ENCODE data around the gene SRP68. TPM values are rescaled to one million over a fixed set of nuclear protein-coding genes. Genes with fewer than 3 reads are reported as not detected.

SRP68 gene
- total RNA-seq, 2 donors from 2014 or later, result 35.2 to 43.9 TPM

DNA sequence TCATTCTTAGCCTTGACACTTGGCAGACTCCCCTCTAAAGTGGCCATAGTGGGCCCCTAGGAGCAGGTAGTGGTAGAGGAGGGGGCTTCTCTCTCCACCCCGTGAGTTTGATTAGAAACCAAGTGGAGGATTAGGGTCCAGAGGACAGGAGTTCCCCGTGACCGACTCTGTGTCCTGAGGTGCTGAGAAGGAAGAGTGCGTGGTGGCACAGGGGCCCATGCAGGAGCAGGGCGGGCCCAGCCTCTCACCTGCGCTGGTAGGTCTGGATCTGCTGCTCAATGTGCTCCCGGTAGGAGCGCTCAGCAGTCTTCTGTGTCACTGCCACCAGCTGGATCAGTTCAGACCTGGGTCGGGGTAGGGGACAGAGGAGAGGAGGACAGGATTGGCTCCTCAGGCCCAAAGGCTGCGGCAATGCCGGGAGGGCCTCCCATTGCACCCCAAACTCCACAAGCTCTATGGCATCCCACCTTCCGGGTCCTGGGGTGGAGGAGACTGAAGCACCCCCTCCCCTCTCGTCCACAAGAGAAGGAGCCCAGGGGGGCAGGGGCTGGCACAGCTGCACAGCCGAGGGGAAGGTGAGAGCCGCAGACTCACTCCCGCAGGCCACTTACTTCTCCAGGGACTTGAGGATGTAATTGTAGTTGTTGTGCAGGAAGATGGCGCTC lies 12.9 kb upstream of the SRP68 start:
- H3K27ac ChIP-seq, result no peak overlapping the region

GRCh38 chr17:76083536-76084182 lies 11.3 kb upstream of the SRP68 start:
- no peak for DNase-seq (ENCODE audit: low spot score)
- Histone ChIP-seq H3K9me3 (no peaks in the 10 kb centered on the region), H3K27ac (no peak overlapping the region), H3K27me3 (peaks cover 0 to 4% of the 10 kb centered on the region in 2 donors), H3K36me3 (peaks cover 54% of the 10 kb centered on the region), H3K4me3 (no peak overlapping the region), H3K4me1 (peaks cover 0 to 17% of the 10 kb centered on the region in 2 donors)
- TF ChIP-seq, protein P1, sequence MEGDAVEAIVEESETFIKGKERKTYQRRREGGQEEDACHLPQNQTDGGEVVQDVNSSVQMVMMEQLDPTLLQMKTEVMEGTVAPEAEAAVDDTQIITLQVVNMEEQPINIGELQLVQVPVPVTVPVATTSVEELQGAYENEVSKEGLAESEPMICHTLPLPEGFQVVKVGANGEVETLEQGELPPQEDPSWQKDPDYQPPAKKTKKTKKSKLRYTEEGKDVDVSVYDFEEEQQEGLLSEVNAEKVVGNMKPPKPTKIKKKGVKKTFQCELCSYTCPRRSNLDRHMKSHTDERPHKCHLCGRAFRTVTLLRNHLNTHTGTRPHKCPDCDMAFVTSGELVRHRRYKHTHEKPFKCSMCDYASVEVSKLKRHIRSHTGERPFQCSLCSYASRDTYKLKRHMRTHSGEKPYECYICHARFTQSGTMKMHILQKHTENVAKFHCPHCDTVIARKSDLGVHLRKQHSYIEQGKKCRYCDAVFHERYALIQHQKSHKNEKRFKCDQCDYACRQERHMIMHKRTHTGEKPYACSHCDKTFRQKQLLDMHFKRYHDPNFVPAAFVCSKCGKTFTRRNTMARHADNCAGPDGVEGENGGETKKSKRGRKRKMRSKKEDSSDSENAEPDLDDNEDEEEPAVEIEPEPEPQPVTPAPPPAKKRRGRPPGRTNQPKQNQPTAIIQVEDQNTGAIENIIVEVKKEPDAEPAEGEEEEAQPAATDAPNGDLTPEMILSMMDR (IDR thresholded peaks at IDR 0.05), result no peak

More for the DNA sequence above, 12.9 kb upstream of the SRP68 start:
- H3K4me1 ChIP-seq, result peaks cover 0 to 14% of the 10 kb centered on the region in 2 donors
- DNase-seq (ENCODE audit: low spot score), result no peak
- no peaks in the 10 kb centered on the region for H3K9me3 ChIP-seq
- peaks cover 69% of the 10 kb centered on the region for H3K36me3 ChIP-seq
- H3K27me3 ChIP-seq, result no peaks in the 10 kb centered on the region
- H3K4me3 ChIP-seq, result no peak overlapping the region
- TF ChIP-seq, protein P1 (IDR thresholded peaks at IDR 0.05), result no peak

DNA sequence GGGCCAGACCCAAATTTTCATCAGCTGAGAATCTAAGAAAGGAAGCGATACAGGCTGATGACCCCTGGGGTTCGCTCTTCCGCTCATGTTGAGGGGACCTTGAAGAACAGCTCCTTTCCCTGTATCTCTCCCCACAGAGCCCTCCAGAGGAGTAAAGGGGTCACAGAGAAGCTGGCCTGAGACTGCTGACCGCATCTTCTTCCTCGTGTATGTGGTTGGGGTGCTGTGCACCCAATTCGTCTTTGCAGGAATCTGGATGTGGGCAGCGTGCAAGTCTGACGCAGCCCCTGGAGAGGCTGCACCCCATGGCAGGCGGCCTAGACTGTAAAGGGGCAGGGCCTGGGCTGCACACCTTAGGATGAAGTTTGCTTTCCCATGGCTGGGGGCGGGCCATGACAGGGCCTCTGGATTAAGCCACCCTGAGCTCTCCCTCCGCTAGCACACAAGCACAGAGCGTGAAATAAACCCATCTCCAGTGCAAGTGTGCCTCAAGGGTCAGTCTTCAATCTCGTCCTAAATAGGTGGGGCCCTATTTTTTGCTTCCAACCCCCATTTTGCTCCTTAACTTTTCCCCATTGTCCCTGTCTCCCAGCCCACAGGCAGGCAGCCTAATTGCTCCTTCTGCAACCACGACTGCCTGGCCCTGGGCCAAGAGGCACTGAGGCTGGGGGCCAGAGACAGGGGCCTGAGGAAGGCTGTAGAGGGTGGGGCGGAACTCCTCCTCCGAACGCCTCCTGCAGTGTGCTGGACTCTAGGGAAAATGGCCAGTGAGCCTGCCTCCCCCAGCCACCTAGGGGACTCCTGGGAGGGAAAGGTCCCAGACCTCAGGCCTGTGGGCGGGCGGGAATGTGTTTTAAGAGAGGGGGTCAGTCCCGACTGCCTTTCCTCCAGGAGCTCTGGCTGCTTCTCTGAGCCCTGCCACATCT lies 10.3 kb upstream of the SRP68 start:
- H3K27ac ChIP-seq, result no peak overlapping the region
- TF ChIP-seq, protein P1 (IDR thresholded peaks at IDR 0.05), result no peak
- peaks cover 0 to 8% of the 10 kb centered on the region in 2 donors for H3K27me3 ChIP-seq
- H3K9me3 ChIP-seq, result no peaks in the 10 kb centered on the region
- H3K4me3 ChIP-seq, result no peak overlapping the region
- H3K4me1 ChIP-seq, result peaks cover 0 to 17% of the 10 kb centered on the region in 2 donors
- DNase-seq (ENCODE audit: low spot score), result no peak
- peaks cover 44% of the 10 kb centered on the region for H3K36me3 ChIP-seq

DNA sequence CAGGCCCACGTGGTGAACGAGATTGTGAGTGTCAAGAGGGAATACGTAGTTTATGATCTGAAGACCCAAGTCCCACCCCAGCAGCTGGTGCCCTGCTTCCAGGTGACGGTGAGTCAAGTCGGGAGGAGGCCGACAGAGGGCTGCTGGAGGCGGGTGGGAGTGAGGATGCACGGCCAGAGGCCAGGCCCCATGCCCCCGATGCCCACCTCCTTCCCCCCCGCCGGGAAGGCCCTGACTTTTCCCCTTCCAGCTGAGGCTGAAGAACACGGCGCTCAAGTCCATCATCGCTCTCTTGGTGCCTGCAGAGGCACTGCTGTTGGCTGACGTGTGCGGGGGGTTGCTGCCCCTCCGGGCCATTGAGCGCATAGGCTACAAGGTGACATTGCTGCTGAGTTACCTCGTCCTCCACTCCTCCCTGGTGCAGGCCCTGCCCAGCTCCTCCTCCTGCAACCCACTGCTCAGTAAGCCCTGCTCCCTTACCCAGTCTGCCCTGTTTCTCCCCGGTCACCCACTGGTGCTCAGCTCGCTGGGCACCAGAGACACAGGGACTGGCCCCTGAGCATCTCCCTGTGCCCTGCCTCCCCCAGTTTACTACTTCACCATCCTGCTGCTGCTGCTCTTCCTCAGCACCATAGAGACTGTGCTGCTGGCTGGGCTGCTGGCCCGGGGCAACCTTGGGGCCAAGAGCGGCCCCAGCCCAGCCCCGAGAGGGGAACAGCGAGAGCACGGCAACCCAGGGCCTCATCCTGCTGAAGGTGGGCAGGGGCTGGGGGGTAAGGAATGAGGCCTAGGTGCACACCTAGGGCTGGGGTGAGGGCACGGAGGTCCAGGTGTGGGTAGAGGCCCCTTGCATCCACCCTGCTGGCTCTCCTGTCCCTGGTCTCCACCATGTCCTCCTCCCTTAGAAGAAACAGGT lies 9.2 kb upstream of the SRP68 start:
- TF ChIP-seq, protein P1 (IDR thresholded peaks at IDR 0.05), result no peak

GRCh38 chr17:76080768-76081287 lies 8.5 kb upstream of the SRP68 start:
- H3K36me3 ChIP-seq, result peaks cover 27% of the 10 kb centered on the region
- H3K27me3 ChIP-seq, result peaks cover 14 to 25% of the 10 kb centered on the region in 2 donors
- no peak for DNase-seq (ENCODE audit: low spot score)
- no peaks in the 10 kb centered on the region for H3K9me3 ChIP-seq
- peaks cover 0 to 30% of the 10 kb centered on the region in 2 donors for H3K4me1 ChIP-seq
- no peak overlapping the region for H3K27ac ChIP-seq
- no peak overlapping the region for H3K4me3 ChIP-seq
- TF ChIP-seq, protein P1 (IDR thresholded peaks at IDR 0.05), result no peak

More for the DNA sequence above, 9.2 kb upstream of the SRP68 start:
- no peaks in the 10 kb centered on the region for H3K9me3 ChIP-seq
- H3K4me3 ChIP-seq, result no peak overlapping the region
- peaks cover 0 to 23% of the 10 kb centered on the region in 2 donors for H3K4me1 ChIP-seq
- H3K27me3 ChIP-seq, result peaks cover 6 to 18% of the 10 kb centered on the region in 2 donors
- no peak overlapping the region for H3K27ac ChIP-seq
- peaks cover 35% of the 10 kb centered on the region for H3K36me3 ChIP-seq
- DNase-seq (ENCODE audit: low spot score), result no peak

All from right atrium auricular region (tissue), 2 donors.